Measurements from ENCODE around the gene SCN2A.
"Not testable (repeated sequence)": the region's sequence is repeated elsewhere in the genome, so short reads cannot be mapped to it uniquely, and the experiment has no call there.

SCN2A gene

GRCh38 chr2:165344276-165344675 is 105.1 kb downstream of the SCN2A start:
- not testable (repeated sequence) for DNase-seq

- no peak for DNase-seq
Observed at GRCh38 chr2:165348441-165348840, 109.2 kb downstream of the SCN2A start.

- DNase-seq = no peak
Observed at GRCh38 chr2:165349181-165349580, 110.0 kb downstream of the SCN2A start.

GRCh38 chr2:165357758-165358157 is 118.5 kb downstream of the SCN2A start:
- DNase-seq = no peak

GRCh38 chr2:165361514-165361913 is 122.3 kb downstream of the SCN2A start:
- DNase-seq = no peak

GRCh38 chr2:165369131-165369897 is 130.1 kb downstream of the SCN2A start:
- no peak for DNase-seq

- DNase-seq = no peak
Observed at GRCh38 chr2:165369898-165370296, 130.7 kb downstream of the SCN2A start.

- no peak for DNase-seq
Observed at GRCh38 chr2:165371356-165371755, 132.1 kb downstream of the SCN2A start.

- no peak for DNase-seq
Observed at GRCh38 chr2:165373278-165374010, 134.2 kb downstream of the SCN2A start.

GRCh38 chr2:165376571-165376975 is 137.4 kb downstream of the SCN2A start:
- no peak for DNase-seq

- DNase-seq = no peak
Observed at GRCh38 chr2:165382362-165382761, 143.1 kb downstream of the SCN2A start.

- no peak for DNase-seq
Observed at GRCh38 chr2:165390875-165391274, 151.7 kb downstream of the SCN2A start.

- DNase-seq = no peak
Observed at GRCh38 chr2:165391791-165392190, 152.6 kb downstream of the SCN2A start.

- peak in 1 of 2 donors; percentile 2 for DNase-seq
Observed at GRCh38 chr2:165398603-165399002, 159.4 kb downstream of the SCN2A start.

- DNase-seq = peak in 1 of 2 donors; percentile 1
Observed at GRCh38 chr2:165401285-165401852, 162.2 kb downstream of the SCN2A start.

- DNase-seq = no peak
Observed at GRCh38 chr2:165402162-165402561, 162.9 kb downstream of the SCN2A start.

GRCh38 chr2:165406173-165406572 is 167.0 kb downstream of the SCN2A start:
- DNase-seq = no peak

- no peak for DNase-seq
Observed at GRCh38 chr2:165407466-165407865, 168.3 kb downstream of the SCN2A start.

- DNase-seq = no peak
Observed at GRCh38 chr2:165408186-165408585, 169.0 kb downstream of the SCN2A start.

GRCh38 chr2:165410276-165410675 is 171.1 kb downstream of the SCN2A start:
- no peak for DNase-seq

- no peak for DNase-seq
Observed at GRCh38 chr2:165414187-165414586, 175.0 kb downstream of the SCN2A start.

GRCh38 chr2:165417009-165417408 is 177.8 kb downstream of the SCN2A start:
- no peak for DNase-seq

- DNase-seq = no peak
Observed at GRCh38 chr2:165420231-165420630, 181.0 kb downstream of the SCN2A start.

- DNase-seq = no peak
Observed at GRCh38 chr2:165423081-165423480, 183.9 kb downstream of the SCN2A start.
